GM18870 (cell line): Measurements from ENCODE around the gene TAF3.
"Not testable (repeated sequence)": the region's sequence is repeated elsewhere in the genome, so short reads cannot be mapped to it uniquely, and the experiment has no call there.

Experiments
- ATAC-seq: cut with Tn5 transposase; IDR thresholded peaks from one replicate; pipeline ENCODE4 v1.9.1; 2021; ENCODE audit warnings: moderate library complexity; ENCODE audit not compliant: unreplicated experiment

The TAF3 gene

DNA sequence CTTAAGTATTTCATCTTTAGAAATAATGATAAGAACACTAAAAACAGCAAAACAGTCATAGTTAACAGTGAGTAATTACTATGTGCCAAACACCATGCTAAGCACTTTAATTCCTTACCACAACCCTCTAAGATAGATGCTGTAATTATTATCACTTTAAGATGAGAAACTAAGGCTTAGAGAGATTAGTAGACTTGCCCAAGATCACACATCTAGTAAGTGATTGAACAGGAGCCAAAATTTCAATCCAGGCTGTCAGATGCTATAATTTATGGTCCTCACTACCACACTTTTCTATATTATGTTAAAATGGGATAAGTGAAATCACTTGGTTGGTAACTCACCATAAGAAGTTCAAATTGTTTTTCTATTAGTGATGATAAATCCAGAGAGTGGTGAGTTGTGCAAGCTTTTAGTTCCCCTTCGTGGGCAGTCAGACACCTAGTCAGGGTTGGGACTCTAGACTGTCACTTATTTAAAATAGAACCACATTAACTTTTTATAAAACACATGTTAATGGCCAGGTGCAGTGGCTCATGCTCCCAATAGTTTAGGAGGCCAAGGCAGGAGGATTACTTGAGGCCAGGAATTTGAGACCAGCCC, 150.3 kb downstream of the TAF3 start:
- no peak for ATAC-seq

DNA sequence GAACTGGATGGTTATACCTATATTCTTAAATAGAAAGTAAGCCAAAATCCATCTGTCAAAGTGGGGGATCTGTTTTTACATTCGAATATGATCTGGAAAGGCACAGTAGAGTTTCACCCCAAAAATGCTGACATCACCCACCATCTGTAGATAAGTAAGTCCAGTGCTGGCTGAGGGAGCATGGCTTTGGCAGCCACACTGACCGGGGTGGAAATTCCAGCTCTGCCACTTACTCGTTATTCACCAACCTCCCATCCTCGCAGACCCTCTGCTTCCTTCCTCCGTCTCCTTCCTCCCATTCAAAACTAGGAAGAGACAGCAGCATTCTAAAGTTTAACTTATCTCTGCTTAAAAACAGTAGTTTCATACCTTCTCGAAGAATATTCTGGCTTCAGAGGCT, 151.3 kb downstream of the TAF3 start:
- no peak for ATAC-seq

DNA sequence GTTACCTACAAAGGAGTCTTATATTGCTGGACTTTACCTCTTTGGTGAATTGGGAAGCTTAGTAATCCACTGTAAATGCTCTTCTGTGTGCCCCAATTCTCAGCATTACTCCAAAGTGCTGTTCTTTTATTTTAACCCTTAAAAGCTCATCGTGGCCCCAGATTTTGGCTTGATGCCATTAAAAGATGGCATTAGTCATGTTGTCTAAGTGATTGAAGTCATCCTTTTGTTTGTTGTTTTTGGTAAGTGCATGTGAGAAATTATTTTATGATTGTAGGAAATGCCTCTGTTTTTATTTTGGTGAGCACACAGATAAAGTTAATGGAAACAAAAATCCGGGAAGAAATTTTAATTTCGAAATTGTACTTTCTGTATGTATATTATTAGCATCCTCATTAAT, 153.6 kb downstream of the TAF3 start:
- ATAC-seq, result no peak

DNA sequence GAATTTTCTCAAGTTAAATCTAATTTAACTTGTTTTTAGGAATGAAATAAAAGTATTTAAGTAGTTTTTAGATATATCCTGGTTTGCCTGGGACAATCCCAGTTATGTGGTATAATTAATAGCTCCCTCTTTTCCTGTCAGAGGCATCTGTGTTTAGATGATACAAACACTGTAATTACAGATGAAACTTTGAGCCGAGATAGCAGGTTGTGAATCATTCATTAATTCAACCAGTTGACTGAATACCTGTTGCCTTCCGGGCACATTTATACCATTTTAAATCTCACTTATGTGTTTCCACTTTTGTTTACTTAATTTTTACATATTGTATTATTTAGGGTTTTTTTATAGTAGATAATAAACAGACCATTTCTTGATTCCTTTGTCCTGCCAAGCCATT, 154.1 kb downstream of the TAF3 start:
- no peak for ATAC-seq

DNA sequence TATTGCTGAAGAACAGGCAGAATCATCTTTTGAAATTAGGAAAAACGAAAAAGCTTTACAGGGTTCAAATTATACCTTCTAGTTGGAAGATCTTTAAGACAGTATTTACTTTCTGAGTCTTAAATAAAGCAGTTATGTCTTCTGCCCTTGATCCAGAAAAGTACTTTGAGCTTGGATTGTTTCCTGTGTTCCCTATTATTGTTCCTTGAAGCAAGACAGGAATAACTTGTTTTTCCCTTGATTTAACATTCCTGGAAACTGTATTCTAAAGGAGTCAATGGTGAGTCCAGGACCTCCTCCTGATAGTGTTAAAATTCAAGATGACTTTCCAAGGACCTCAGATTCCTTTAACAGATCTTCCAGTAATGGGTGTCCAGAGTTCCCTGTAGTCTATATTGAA, 161.9 kb downstream of the TAF3 start:
- no peak for ATAC-seq

DNA sequence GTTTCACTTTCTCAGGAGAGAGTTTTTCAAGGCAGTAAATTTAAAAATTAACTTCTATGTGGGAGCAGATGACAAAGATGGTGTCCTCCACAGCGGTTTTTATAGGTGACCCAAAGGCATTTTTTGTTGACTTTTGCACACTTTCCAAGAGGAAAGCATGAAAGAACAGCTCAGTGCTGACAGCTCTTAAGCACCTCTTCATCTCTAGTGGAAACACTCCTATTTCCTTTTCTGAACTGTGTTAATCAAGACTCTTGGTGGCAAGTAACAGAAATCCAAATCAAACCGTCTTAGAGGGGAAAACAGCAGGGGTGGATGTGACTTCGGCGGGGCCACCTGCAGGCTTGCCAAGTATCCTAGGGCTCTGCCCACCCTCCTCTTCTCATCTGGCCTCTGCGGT, 164.4 kb downstream of the TAF3 start:
- no peak for ATAC-seq

DNA sequence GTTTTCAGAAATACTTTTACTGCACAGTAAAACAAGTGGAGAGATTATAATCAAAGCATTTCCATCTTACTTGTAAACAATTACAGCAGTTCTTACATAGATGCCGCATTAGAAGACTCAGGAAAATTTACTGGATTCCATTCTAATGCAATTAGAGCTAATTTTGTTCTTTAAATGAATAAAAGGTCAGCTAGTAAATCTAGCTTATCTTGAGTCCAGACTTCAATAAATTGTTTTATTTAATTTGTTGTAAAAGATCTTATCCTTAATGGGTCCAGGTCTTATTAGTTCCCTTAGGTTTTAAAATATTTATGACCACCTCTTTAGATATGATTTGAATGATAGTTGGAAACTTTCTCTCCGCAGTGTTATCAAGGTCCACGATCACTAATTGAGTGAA, 166.0 kb downstream of the TAF3 start:
- no peak for ATAC-seq

DNA sequence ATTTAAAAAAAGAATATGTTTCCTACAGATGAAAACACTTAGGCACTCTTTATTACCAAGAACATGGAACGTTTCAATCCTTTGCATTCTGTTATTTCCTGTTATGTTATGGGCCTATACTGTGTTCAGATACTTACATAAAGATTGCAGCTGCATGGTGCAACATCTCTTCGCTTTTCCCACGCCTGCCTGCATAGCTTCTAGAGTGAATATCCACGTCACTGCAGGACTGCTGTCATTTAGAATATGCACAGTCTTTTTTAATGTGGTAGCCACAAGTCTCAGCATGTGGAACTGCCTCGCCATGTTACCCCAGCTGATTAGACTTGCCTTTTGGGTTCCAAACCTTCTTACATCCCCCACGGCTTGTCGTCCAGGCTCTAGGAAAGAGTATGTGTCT, 166.6 kb downstream of the TAF3 start:
- no peak for ATAC-seq

DNA sequence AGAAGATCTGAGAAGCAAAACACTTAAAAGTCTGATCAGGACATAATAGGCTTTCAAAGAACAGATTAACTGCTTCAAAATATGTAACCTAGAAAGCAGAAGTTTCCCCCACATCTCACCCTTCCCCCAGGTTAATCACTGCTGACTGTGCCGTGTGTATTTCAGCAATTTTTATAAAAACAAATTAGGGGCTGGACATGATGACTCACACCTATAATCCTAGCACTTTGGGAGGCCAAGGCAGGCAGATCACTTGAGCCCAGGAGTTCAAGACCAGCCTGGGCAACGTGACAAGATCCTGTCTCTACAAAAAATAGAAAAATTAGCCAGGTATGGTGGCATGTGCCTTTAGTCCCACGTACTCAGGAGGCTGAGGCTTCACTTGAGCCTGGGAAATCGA, 168.5 kb downstream of the TAF3 start:
- ATAC-seq, result no peak

DNA sequence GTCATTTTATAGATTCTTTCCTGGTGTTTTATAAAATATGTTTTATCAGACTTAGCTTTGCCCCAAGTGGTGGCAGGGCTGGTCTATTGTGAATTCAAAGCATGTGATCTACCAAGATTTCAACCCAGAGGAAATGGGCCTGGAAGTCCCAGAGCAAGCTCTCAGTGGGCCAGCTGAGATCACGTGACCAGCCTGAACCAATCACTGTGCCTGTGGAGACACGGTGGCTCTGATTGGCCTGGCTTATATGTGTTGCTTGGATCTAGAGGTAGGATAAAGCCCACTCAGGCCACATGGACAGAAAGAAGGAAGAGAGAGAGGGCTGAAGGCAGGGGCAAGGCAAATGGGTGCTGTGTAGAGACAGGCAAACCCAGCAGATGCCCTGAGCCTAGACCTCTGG, 170.7 kb downstream of the TAF3 start:
- no peak for ATAC-seq

DNA sequence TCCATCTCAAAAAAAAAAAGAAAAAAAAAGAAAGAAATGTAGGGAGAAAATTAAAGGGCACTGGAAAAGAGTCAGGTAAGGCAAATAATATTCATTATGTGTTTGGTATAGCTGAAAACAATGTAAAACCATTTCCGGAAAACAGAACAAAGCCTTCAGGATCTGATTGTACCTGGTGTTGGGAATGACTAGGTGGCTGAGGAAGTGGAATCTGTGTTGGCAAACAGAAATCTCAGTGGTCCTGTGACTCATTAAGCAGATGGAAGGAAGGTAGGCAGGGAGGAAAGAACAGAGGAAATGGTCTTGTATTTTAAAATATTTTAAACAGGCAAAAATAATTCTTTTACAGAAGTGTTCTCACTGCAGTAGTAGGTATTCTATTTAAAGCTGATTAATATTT, 180.5 kb downstream of the TAF3 start:
- ATAC-seq, result no peak

DNA sequence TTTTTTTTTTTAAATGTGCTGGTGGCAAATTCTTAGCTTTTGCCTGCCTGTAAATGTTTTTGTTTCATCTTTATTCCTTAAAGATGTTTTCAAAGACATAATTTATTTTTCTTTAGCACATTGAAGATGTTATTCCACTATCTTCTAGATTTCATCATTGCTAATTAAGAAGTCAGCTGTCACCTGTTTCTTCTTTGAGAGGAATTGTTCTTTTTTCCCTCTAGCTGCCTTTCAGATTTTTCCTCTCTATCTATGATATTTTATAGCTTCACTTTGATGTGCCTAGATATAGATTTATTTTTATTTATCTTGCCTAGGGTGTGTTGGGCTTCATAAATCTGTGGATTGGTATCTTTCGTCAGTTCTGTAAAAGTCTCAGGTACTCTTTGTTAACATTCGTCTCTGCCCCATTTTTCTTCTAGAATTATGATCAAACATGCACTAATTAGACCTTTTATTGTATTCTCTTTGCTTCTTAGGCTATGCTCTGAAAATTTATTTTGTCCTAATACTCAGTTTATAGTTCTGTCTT, 186.2 kb downstream of the TAF3 start:
- no peak for ATAC-seq

DNA sequence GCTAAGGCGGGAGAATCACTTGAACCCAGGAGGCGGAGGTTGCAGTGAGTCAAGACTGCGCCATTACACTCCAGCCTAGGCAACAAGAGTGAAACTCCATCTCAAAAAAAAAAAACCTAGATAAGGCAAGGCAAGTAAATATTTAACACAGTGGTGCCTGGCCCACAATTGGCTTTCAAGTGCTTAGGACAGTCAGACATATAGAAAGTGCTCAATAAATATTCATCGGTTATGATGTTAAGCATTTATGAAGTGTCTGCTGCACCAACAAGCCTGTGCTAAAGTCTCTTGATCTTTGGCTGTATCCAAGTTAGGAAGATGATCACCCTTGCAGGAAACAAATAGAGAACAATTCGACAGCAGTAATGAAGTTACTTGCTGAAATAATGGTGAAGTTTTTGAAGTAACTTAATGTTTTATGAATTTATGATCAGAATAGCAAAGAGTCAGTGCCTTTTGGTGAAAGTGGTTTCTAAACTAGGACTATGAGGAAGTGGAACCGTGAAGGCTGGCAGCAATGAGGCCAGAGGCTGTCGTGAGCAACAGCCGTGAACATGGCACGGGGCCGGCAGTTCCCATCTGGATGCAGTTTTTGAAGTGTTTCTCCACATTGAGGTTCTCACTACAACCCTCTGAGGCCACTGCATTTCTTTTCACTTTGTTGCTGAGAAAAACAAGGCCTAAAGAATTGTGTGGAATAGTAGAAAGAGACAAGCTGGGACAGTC, 188.1 kb downstream of the TAF3 start:
- peak; percentile 63 for ATAC-seq

DNA sequence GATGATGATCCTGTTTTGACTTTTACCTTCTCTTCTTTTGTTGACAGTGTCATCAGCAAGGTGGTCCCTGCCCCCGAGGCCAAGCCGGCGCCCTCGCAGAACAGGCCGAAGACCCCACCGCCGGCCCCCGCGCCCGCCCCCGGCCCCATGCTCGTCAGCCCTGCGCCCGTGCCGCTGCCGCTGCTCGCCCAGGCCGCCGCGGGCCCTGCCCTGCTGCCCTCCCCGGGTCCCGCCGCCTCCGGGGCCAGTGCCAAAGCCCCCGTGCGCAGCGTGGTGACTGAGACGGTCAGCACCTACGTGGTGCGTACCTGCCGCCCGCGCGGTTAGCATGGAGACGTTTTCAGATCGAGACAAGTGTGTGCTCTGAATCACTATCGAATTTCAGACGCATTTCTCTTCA, 190.7 kb downstream of the TAF3 start:
- ATAC-seq, result no peak

DNA sequence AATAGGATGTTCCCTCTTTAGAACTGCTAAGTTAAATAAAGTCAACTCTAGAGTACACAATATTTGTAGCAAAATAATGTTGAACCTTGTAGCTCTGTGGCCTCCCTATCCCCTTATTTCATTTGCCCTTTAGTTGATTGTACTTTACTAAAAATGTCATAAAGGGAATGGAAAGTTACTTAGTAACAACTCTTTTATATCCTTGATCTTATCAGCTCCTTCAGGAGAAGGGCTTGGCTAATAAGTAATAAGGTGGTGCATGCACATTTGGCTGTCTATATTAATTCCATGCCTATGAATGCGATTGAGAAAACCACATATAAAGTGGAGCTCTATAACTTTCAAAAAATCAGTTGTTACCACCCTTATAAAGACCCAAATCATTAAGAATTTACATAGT, 194.7 kb downstream of the TAF3 start:
- no peak for ATAC-seq

DNA sequence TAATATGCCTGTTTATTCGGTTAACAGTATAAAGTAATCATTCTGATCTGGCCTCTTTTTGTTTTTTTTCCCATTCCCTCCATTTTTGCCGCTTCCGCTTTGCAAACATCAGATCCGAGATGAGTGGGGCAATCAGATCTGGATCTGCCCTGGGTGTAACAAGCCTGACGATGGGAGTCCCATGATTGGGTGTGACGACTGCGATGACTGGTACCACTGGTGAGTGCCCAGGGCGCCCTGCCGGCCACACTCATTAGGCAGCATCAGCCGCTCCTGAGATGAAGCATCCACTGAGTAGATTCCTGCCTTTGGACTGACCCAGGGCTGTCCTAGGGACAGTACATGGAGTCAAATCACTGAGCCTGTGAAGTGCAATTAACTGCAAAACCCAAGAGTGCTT, 195.3 kb downstream of the TAF3 start:
- no peak for ATAC-seq

DNA sequence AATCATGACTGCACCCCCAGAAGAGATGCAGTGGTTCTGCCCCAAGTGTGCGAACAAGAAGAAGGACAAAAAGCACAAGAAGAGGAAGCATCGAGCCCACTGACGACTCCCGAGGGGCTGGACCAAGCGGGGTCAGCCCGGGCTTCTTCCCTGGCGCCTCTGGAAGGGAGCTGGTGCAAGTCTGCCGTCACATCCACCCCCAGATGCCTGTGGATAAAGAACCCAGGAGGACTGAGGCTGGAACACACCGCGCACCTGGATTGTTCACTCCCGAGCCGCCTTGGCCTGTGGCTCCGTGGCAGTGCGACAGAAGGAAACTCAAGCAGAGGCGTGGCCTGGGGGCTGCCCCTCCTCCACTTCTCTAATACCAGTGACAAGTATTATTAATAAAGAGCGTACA, 196.3 kb downstream of the TAF3 start:
- ATAC-seq, result no peak

DNA sequence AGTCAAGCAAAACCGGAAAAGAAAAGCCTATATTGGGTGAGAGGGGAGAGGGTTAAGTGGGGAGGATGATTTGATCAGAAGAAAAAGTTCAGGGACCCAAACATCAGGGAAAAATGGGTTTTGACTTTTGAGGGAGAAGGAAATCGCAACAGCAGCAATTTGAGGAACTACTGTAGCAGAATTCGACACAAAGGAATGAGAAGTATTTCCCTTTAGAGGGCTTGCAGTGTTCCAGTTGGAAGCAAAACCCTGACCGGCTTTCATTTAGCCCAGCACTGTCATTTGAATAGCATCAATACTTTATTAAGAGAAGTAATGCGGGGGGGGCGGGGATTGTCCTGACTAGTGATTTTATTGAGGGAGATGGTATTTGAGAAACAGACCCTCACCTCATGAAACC, 199.0 kb downstream of the TAF3 start:
- no peak for ATAC-seq

DNA sequence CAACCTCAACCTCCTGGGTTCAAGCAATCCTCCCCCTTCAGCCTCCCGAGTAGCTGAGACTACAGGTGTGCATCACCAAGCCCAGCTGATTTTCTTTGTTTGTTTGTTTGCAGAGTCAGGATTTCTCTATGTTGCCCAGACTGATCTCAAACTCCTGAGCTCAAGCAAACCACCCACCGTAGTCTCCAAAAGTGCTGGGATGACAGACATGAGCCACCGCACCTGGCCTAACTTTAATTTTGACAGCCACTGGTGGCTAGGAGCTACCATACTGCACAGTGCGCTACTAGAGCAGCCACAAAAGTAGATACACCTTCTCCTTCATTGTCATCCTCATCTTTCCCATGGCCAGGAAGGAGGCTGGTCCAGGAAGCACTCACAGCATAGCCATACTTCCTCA, 205.0 kb downstream of the TAF3 start:
- no peak for ATAC-seq

DNA sequence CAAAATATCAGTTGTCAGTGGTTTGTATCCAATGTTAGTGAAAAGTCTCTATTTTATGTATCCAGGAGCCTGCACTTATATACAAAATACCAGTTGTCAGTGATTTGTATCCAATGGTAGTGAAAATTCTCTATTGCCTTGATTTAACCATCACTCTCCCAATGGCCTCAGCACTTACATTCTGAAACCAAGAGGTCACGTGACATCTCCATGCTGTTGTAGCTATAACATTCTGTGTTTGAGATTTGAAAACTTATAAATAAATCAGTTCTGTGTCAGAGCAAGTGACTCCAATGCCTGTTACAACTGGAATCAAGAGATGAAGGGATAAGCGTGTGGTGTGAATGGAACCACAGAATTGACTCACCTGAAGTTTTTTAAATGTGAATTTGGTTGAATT, 205.5 kb downstream of the TAF3 start:
- no peak for ATAC-seq

DNA sequence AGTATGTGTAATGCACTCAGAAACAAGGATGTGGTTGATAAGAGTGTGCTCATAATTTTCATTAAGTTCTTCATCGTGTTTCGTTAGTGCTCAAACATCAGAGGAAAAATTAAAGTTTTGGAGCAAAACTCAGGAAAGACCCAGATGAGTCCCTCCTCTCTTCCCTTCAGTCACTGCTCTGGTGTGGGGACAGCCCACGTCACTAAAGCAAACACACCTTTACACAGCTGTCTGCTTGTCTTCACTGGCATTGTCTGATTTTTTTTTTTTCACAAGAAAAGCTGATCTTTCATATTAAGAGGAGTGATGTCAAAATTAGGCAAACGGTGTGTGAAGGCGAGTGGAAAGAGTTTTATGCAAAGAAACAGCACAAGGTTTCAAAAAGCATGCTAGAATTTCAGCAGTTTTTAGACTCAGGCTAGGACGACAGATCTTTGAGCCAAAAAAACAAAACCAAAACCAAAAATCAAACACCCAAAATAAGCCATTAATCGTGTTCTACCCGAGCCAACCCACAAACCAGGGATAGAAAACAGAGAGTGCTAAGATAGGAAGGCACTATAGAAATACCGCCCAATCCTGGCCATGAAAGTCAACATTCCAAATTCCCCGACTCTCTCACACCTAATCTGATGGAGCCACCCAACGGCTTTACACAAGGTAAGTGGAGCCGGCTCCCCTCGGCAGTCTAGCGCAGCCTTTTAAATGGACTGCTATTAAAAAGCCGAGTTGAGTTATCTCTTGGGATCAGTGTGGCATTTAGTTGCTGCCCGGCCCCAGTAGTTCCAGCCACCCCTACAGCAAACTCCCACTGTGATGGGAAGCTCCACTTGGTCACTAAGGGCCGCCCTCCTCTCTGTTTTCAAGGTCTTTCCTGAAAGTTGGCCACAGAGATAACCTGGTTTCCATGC, 208.3 kb downstream of the TAF3 start:
- no peak for ATAC-seq

DNA sequence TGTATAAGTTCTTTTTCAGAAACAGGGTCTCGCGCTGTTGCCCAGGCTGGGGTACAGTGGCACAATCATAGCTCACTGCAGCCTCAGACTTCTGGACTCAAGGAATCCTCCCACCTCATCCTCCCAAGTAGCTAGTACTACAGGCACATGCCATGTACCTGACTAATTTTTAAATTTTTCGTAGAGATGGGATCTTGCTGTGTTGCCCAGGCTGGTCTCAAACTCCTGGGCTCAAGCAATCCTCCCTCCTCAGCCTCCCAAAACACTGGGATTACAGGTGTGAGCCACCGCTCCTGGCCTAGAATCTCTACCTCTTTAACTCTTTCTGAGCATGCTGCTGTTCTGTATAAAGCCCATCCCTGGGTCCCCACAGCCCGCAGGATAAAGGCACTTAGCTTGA, 212.9 kb downstream of the TAF3 start:
- ATAC-seq, result not testable (repeated sequence)
